H1 (cell line): ENCODE measurements around the gene PCBD1. TPM values are rescaled to one million over a fixed set of nuclear protein-coding genes. Genes with fewer than 3 reads are reported as not detected.
A peak's percentile ranks its signal among the peaks of the same experiment; 100 is the strongest.

Experiments used
- CTCF ChIA-PET: fragments of 300-600 bp; sonication (Branson Sonifier 250); formaldehyde crosslinking; loops from one replicate; lab custom pipeline; 2021; ENCODE audit not compliant: partially characterized antibody; lab: Charles Lee
- POLR2A ChIA-PET: fragments of 300-600 bp; sonication (Branson Sonifier 250); formaldehyde crosslinking; loops from one replicate; lab custom pipeline; 2021; ENCODE audit warnings: inconsistent platforms; ENCODE audit not compliant: partially characterized antibody; lab: Charles Lee
- DNase-seq, 2 experiments: peaks; one replicate each; pipeline versions ENCODE4 v3.0.0 to v3.0.0-alpha.2; 2010 to 2022; ENCODE audit warnings: low spot score in 2 of 2, low read depth in 1 of 2, mixed read lengths in 1 of 2
- FAIRE-seq: peaks from 2 replicates; lab custom pipeline; 2011; peaks lifted over from hg19 to GRCh38; lab: Jason Lieb, UNC
- H2AFZ ChIP-seq: 2 replicates; pipeline ENCODE4 v1.8.1; 2012; ENCODE audit warnings: low read length, inconsistent platforms
- H2AK5ac ChIP-seq: 2 replicates; pipeline ENCODE4 v1.6.1; 2013; ENCODE audit warnings: low read depth, low read length
- H2BK120ac ChIP-seq: replicated peaks from 2 replicates; pipeline ENCODE3; 2013; ENCODE audit warnings: low read depth, low read length, inconsistent platforms
- H2BK12ac ChIP-seq: 2 replicates; pipeline ENCODE4 v1.6.1; 2013; ENCODE audit warnings: low read depth, low read length
- H2BK15ac ChIP-seq: 2 replicates; pipeline ENCODE4 v1.6.1; 2013; ENCODE audit warnings: low read length
- H2BK20ac ChIP-seq: 2 replicates; pipeline ENCODE4 v1.6.1; 2013; ENCODE audit warnings: low read length
- H2BK5ac ChIP-seq: 2 replicates; pipeline ENCODE4 v1.6.1; 2013; ENCODE audit warnings: low read depth, low read length
- H3K14ac ChIP-seq: 2 replicates; pipeline ENCODE4 v1.6.1; 2013; ENCODE audit warnings: inconsistent platforms; ENCODE audit not compliant: insufficient read length
- H3K18ac ChIP-seq: 2 replicates; pipeline ENCODE4 v1.6.1; 2013; ENCODE audit warnings: low read length; ENCODE audit errors: extremely low read depth
- H3K23ac ChIP-seq: 2 replicates; pipeline ENCODE4 v1.6.1; 2013; ENCODE audit warnings: inconsistent platforms; ENCODE audit not compliant: insufficient read length
- H3K23me2 ChIP-seq: 2 replicates; pipeline ENCODE4 v1.6.1; 2013; ENCODE audit warnings: low read depth, low read length
- H3K27ac ChIP-seq: 2 replicates; pipeline ENCODE4 v1.6.1; 2011; ENCODE audit warnings: low read depth, low read length, inconsistent platforms
- H3K27me3 ChIP-seq, 4 experiments: replicated peaks in 1 of 4; 1 replicate in 1 of 4; 2 replicates in 3 of 4; pipeline versions ENCODE4 v1.6.1 to v1.8.1; 2011 to 2013; ENCODE audit warnings: low read length in 3 of 4, mild to moderate bottlenecking in 3 of 4, inconsistent platforms in 2 of 4, mixed read lengths in 2 of 4, moderate library complexity in 1 of 4; ENCODE audit not compliant: control insufficient read depth in 3 of 4, insufficient read depth in 3 of 4; ENCODE audit errors: extremely low read depth in 1 of 4
- H3K36me3 ChIP-seq, 4 experiments: 2 replicates each; pipeline versions ENCODE4 v1.6.1 to v1.8.1; 2011 to 2013; ENCODE audit warnings: mild to moderate bottlenecking in 4 of 4, low read length in 3 of 4, moderate library complexity in 2 of 4, control low read depth in 1 of 4, inconsistent platforms in 1 of 4; ENCODE audit not compliant: insufficient read depth in 4 of 4, control insufficient read depth in 2 of 4
- H3K4ac ChIP-seq: replicated peaks from 2 replicates; pipeline ENCODE3; 2013; ENCODE audit warnings: low read length, low read depth, mixed read lengths, inconsistent platforms; ENCODE audit not compliant: insufficient read length
- H3K4me1 ChIP-seq, 4 experiments: replicated peaks in 1 of 4; 1 replicate in 1 of 4; 2 replicates in 3 of 4; pipeline versions ENCODE4 v1.6.1 to v1.8.1; 2011 to 2013; ENCODE audit warnings: low read length in 3 of 4, inconsistent platforms in 2 of 4, mixed read lengths in 1 of 4; ENCODE audit not compliant: insufficient read depth in 4 of 4, control insufficient read depth in 3 of 4
- H3K4me2 ChIP-seq, 2 experiments: 2 replicates each; pipeline versions ENCODE4 v1.6.1 to v1.8.1; 2011 to 2013; ENCODE audit warnings: low read depth in 2 of 2, low read length in 2 of 2, control low read depth in 1 of 2, inconsistent platforms in 1 of 2, mild to moderate bottlenecking in 1 of 2; ENCODE audit not compliant: insufficient read depth in 1 of 2
- H3K4me3 ChIP-seq, 4 experiments: fragments of 200-600, 300-600 bp in 1 of 4; sonication (generic), shearing (Covaris generic), sonication (Bioruptor Twin) in 1 of 4; 2 replicates each; pipeline versions ENCODE4 v1.5.1 to v1.8.1; 2011 to 2016; ENCODE audit warnings: low read length in 4 of 4, low read depth in 3 of 4, control low read depth in 2 of 4, inconsistent platforms in 2 of 4, mild to moderate bottlenecking in 2 of 4, mixed read lengths in 1 of 4, moderate library complexity in 1 of 4; ENCODE audit not compliant: insufficient read depth in 2 of 4; ENCODE audit errors: extremely low read depth in 1 of 4
- H3K56ac ChIP-seq: replicated peaks from 2 replicates; pipeline ENCODE3; 2013; ENCODE audit warnings: low read depth, mild to moderate bottlenecking, mixed read lengths, low read length, inconsistent platforms; ENCODE audit not compliant: insufficient read length
- H3K79me1 ChIP-seq: 2 replicates; pipeline ENCODE4 v1.6.1; 2013; ENCODE audit warnings: low read depth, low read length, control low read depth
- H3K79me2 ChIP-seq, 2 experiments: 2 replicates each; pipeline versions ENCODE4 v1.6.1 to v1.8.1; 2012 to 2013; ENCODE audit warnings: low read length in 2 of 2, mild to moderate bottlenecking in 2 of 2, inconsistent platforms in 1 of 2; ENCODE audit not compliant: insufficient read depth in 2 of 2, control insufficient read depth in 1 of 2
- H3K9ac ChIP-seq, 4 experiments: replicated peaks in 1 of 4; 1 replicate in 1 of 4; 2 replicates in 3 of 4; pipeline versions ENCODE4 v1.6.1 to v1.8.1; 2011 to 2013; ENCODE audit warnings: low read depth in 3 of 4, low read length in 3 of 4, control low read depth in 2 of 4, mild to moderate bottlenecking in 2 of 4, moderate library complexity in 2 of 4, inconsistent platforms in 1 of 4; ENCODE audit errors: extremely low read depth in 1 of 4
- H3K9me3 ChIP-seq, 2 experiments: 2 replicates each; pipeline versions ENCODE4 v1.6.1 to v1.8.1; 2012 to 2013; ENCODE audit warnings: mild to moderate bottlenecking in 2 of 2, moderate library complexity in 2 of 2, control low read depth in 1 of 2, inconsistent platforms in 1 of 2, low read depth in 1 of 2, low read length in 1 of 2, mixed read lengths in 1 of 2; ENCODE audit not compliant: insufficient read depth in 2 of 2
- H4K20me1 ChIP-seq, 2 experiments: replicated peaks in 1 of 2; 2 replicates each; pipeline versions ENCODE3 to v1.8.1; 2011 to 2013; ENCODE audit warnings: inconsistent platforms in 2 of 2, low read length in 2 of 2, mild to moderate bottlenecking in 1 of 2; ENCODE audit not compliant: insufficient read depth in 2 of 2, control insufficient read depth in 1 of 2
- H4K5ac ChIP-seq: 2 replicates; pipeline ENCODE4 v1.6.1; 2013; ENCODE audit warnings: low read length, low read depth, mixed read lengths, inconsistent platforms; ENCODE audit not compliant: insufficient read length
- H4K8ac ChIP-seq: 2 replicates; pipeline ENCODE4 v1.8.0; 2013; ENCODE audit warnings: mild to moderate bottlenecking, moderate library complexity, low read length, inconsistent platforms; ENCODE audit not compliant: insufficient read depth; ENCODE audit errors: extremely low read depth
- H4K91ac ChIP-seq: replicated peaks from 2 replicates; pipeline ENCODE3; 2013; ENCODE audit warnings: low read length, mixed read lengths, inconsistent platforms; ENCODE audit not compliant: insufficient read length
- BACH1 ChIP-seq: IDR thresholded peaks from 2 replicates; pipeline ENCODE4 v1.6.1; 2012; ENCODE audit warnings: low read length, improper control_type of control experiment
- CBX8 ChIP-seq: fragments of 300-800, 300-1000 bp; sonication (generic); IDR thresholded peaks from 2 replicates; pipeline ENCODE4 v1.7.1; 2016; ENCODE audit warnings: low read depth, low read length, borderline replicate concordance
- CREB1 ChIP-seq: IDR thresholded peaks from 2 replicates; pipeline ENCODE4 v1.6.1; 2012; ENCODE audit warnings: inconsistent platforms
- FOSL1 ChIP-seq: IDR thresholded peaks from 2 replicates; pipeline ENCODE4 v1.6.1; 2011; ENCODE audit warnings: mild to moderate bottlenecking, low read depth, low read length, moderate library complexity; ENCODE audit not compliant: insufficient read depth
- GABPA ChIP-seq: IDR thresholded peaks from 2 replicates; pipeline ENCODE4 v1.6.1; 2011; ENCODE audit warnings: mild to moderate bottlenecking, low read length, moderate library complexity, borderline replicate concordance; ENCODE audit not compliant: insufficient read depth
- HDAC2 ChIP-seq, 2 experiments: fragments of 300-600 bp in 1 of 2; sonication (generic) in 1 of 2; IDR thresholded peaks; 2 replicates each; pipeline ENCODE4 v1.6.1; 2011 to 2012; ENCODE audit warnings: low read depth in 2 of 2, low read length in 2 of 2, mild to moderate bottlenecking in 2 of 2, moderate library complexity in 2 of 2, borderline replicate concordance in 1 of 2, inconsistent platforms in 1 of 2
- POLR2A ChIP-seq, 2 experiments: IDR thresholded peaks; 1 replicate in 1 of 2; 2 replicates in 1 of 2; pipeline ENCODE4 v1.6.1; 2011; ENCODE audit warnings: low read depth in 2 of 2, low read length in 2 of 2, mild to moderate bottlenecking in 2 of 2; ENCODE audit errors: control extremely low read depth in 1 of 2
- WGBS, 2 experiments: shearing (Covaris generic) in 1 of 2; methylation state at CpG; one replicate each; pipeline versions ENCODE4 v1.1.6 to v1.1.7; 2013 to 2015; ENCODE audit warnings: low lambda C conversion rate in 2 of 2, mixed read lengths in 2 of 2, inconsistent platforms in 1 of 2, low coverage in 1 of 2, missing lambda C conversion rate in 1 of 2; ENCODE audit not compliant: insufficient replicate concordance in 2 of 2, insufficient coverage in 1 of 2, insufficient read length in 1 of 2; ENCODE audit errors: extremely low coverage in 1 of 2, missing lambda C conversion rate in 1 of 2; 5-methylcytosine and 5-hydroxymethylcytosine counted together
- polyA plus RNA-seq, 7 experiments: library from polyadenylated mRNA; depleted of rRNA in 3 of 7; stranded (reverse) in 5 of 7; unstranded in 2 of 7; fragments of >200 nt in 5 of 7; fragments of 200-250 nt in 2 of 7; gene quantifications; 1 replicate in 5 of 7; 2 replicates in 1 of 7; 4 replicates in 1 of 7; pipeline versions ENCODE4 v1.2.1 to v1.2.3, GENCODE V29; 2011 to 2013; ENCODE audit warnings: missing spikeins in 2 of 7, mixed read lengths in 2 of 7
- total RNA-seq: library from RNA; stranded (reverse); fragmentation: NEBNext Ultra II Directional; extraction: Animal tissue kit (Norgen Biotek cat#: 25700); gene quantifications from 2 replicates; pipeline ENCODE4 v1.2.1, GENCODE V29; 2021
- TF ChIP-seq, protein P1 (sequence below): IDR thresholded peaks from 2 replicates; pipeline ENCODE4 v1.6.1; 2011; ENCODE audit warnings: low read length, improper control_type of control experiment

Gene PCBD1
- total and polyA plus RNA-seq, 2 of the 8 experiments (the other 6 are each of a cell fraction or from before 2014, with no cell fraction given), result 46.5 to 55.0 TPM

GRCh38 chr10:70885931-70886903, 2.1 kb downstream of the PCBD1 start:
- Histone ChIP-seq H3K14ac (no peak overlapping the region), H3K27ac (no peak overlapping the region), H3K4me1 (peaks cover 6 to 15% (median 11%) of the 10 kb centered on the region in 4 experiments; a peak in 6 of 7 replicates), H2AFZ (no peak overlapping the region), H2BK15ac (no peak overlapping the region), H3K4me2 (peak overlapping the region in 1 of 2 experiments; percentile 81; a peak in 1 of 4 replicates), H3K18ac (no peak overlapping the region), H3K79me1 (no peaks in the 10 kb centered on the region), H2AK5ac (no peak overlapping the region), H2BK12ac (no peak overlapping the region), H2BK120ac (no peak overlapping the region), H3K79me2 (no peaks in the 10 kb centered on the region), H2BK20ac (no peak overlapping the region), H3K23ac (no peak overlapping the region), H3K9me3 (no peaks in the 10 kb centered on the region), H3K4ac (no peak overlapping the region), H3K56ac (no peak overlapping the region), H4K20me1 (no peaks in the 10 kb centered on the region), H2BK5ac (no peak overlapping the region), H3K23me2 (peaks cover 3% of the 10 kb centered on the region), H4K5ac (no peak overlapping the region), H4K91ac (no peak overlapping the region), H3K27me3 (no peaks in the 10 kb centered on the region; a peak in 1 of 7 replicates), H3K36me3 (peaks cover 0 to 21% (median 5%) of the 10 kb centered on the region in 4 experiments; a peak in 3 of 8 replicates), H3K9ac (no peak overlapping the region), H4K8ac (no peak overlapping the region), H3K4me3 (no peak overlapping the region)
- TF ChIP-seq BACH1, result no peak
- no peak for TF ChIP-seq POLR2A (IDR thresholded peaks at IDR 0.05; ENCODE audit: control extremely low read depth in 1 of 2, low read depth in 2 of 2, low read length in 2 of 2)
- no peak for TF ChIP-seq FOSL1
- no peak for TF ChIP-seq HDAC2 (IDR thresholded peaks at IDR 0.05; ENCODE audit: borderline replicate concordance in 1 of 2, low read depth in 2 of 2, low read length in 2 of 2)
- no peak for TF ChIP-seq CREB1
- no peak for TF ChIP-seq GABPA
- TF ChIP-seq, protein P1, sequence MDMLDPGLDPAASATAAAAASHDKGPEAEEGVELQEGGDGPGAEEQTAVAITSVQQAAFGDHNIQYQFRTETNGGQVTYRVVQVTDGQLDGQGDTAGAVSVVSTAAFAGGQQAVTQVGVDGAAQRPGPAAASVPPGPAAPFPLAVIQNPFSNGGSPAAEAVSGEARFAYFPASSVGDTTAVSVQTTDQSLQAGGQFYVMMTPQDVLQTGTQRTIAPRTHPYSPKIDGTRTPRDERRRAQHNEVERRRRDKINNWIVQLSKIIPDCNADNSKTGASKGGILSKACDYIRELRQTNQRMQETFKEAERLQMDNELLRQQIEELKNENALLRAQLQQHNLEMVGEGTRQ, result no peak
- no peak for TF ChIP-seq CBX8
- FAIRE-seq, result no peak
- CTCF ChIA-PET, result interaction anchor here (0.6 to 2.0 kb wide), 9 partner anchors 8 to 357 kb away, joined by 3 to 10 read pairs (median 3); no protein-coding TSS in a partner anchor
- POLR2A ChIA-PET, result interaction anchor here (1.8 to 3.2 kb wide), 2 partner anchors 8 to 329 kb away, joined by 5 to 12 read pairs; no protein-coding TSS in a partner anchor
- no peak for DNase-seq
- WGBS, 2 experiments, result 92% methylated on average over 18 of the region's 18 CpGs; no CpG with 5 or more reads in 1 of the 2 experiments
